SU-DHL-6 (cell line): ENCODE measurements around the gene FIBCD1.

Experiments used
- EZH2phosphoT487 ChIP-seq: fragments of 200-600 bp; sonication (generic), shearing (Covaris generic); conservative IDR thresholded peaks from 2 replicates; pipeline ENCODE4 v1.6.1; 2018; ENCODE audit warnings: mild to moderate bottlenecking, antibody characterized with exemption, low read length, moderate library complexity, mixed read lengths
- TF ChIP-seq, protein P1 (sequence below): fragments of 200-600 bp; sonication (generic); IDR thresholded peaks from one replicate; pipeline ENCODE4 v1.5.1; 2017; ENCODE audit warnings: antibody characterized with exemption, mild to moderate bottlenecking, low read length, moderate library complexity; ENCODE audit not compliant: insufficient read depth, poor library complexity, severe bottlenecking

DNA sequence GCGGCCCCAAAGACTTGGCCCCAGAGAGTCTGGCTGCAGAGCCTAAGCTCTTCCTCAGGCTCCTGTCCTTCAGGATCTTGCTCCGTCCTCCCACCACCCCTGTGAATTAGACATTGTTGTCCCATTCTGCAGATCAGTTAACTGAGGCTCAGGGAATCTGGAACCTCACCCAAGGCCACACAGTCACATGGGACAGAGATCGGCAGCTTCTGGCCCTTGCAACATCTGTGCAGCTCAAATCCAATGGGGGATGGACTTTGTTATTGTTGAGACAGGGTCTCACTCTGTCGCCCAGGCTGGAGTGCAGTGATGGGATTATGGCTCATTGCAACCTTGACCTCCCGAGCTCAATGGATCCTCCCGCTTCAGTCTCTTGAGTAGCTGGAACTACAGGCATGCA lies 46.0 kb upstream of the FIBCD1 start:
- TF ChIP-seq, protein P1, sequence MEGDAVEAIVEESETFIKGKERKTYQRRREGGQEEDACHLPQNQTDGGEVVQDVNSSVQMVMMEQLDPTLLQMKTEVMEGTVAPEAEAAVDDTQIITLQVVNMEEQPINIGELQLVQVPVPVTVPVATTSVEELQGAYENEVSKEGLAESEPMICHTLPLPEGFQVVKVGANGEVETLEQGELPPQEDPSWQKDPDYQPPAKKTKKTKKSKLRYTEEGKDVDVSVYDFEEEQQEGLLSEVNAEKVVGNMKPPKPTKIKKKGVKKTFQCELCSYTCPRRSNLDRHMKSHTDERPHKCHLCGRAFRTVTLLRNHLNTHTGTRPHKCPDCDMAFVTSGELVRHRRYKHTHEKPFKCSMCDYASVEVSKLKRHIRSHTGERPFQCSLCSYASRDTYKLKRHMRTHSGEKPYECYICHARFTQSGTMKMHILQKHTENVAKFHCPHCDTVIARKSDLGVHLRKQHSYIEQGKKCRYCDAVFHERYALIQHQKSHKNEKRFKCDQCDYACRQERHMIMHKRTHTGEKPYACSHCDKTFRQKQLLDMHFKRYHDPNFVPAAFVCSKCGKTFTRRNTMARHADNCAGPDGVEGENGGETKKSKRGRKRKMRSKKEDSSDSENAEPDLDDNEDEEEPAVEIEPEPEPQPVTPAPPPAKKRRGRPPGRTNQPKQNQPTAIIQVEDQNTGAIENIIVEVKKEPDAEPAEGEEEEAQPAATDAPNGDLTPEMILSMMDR, result no peak
- TF ChIP-seq EZH2phosphoT487, result no peak
